Measurements from ENCODE around the gene JPT2. TPM values are rescaled to one million over a fixed set of nuclear protein-coding genes. Genes with fewer than 3 reads are reported as not detected.
A peak's percentile ranks its signal among the peaks of the same experiment; 100 is the strongest.
"Not testable (repeated sequence)": the region's sequence is repeated elsewhere in the genome, so short reads cannot be mapped to it uniquely, and the experiment has no call there.

Gene JPT2
- total and polyA plus RNA-seq, 8 donors: 13.4 to 118 (median 37.1) TPM

GRCh38 chr16:1698680-1699079, 20.6 kb downstream of the JPT2 start:
- intact Hi-C loops (cut with DNase I; ENCODE audit: low total_unique reads): no loop called here
- 86 to 93% (median 88%) methylated on average over 10 of the region's 10 CpGs for WGBS, 5 donors
- no peak for TF ChIP-seq CTCF (IDR thresholded peaks at IDR 0.05)
- DNase-seq: no peak
- Histone ChIP-seq H3K4me3 (no peak overlapping the region), H3K9me3 (no peaks in the 10 kb centered on the region), H3K36me3 (peaks cover 27 to 89% (median 82%) of the 10 kb centered on the region in 4 donors), H3K27me3 (no peaks in the 10 kb centered on the region), H3K4me1 (peaks cover 0 to 4% (median 4%) of the 10 kb centered on the region in 4 donors), H3K27ac (no peak overlapping the region)

- H3K4me1 ChIP-seq: peaks cover 7 to 17% (median 12%) of the 10 kb centered on the region in 4 donors
- TF ChIP-seq POLR2A (IDR thresholded peaks at IDR 0.05) (no peak), CTCF (IDR thresholded peaks at IDR 0.05) (no peak), POLR2AphosphoS5 (IDR thresholded peaks at IDR 0.05) (no peak), EP300 (IDR thresholded peaks at IDR 0.05) (no peak)
- no peak overlapping the region for H3K27ac ChIP-seq
- H3K4me3 ChIP-seq: no peak overlapping the region
- DNase-seq: no peak
- WGBS, 5 donors: 86 to 97% (median 88%) methylated on average over 3 of the region's 3 CpGs
- H3K9me3 ChIP-seq: no peaks in the 10 kb centered on the region
- H3K27me3 ChIP-seq: no peaks in the 10 kb centered on the region
- H3K36me3 ChIP-seq: peaks cover 21 to 73% (median 66%) of the 10 kb centered on the region in 4 donors
- intact Hi-C loops (cut with DNase I; ENCODE audit: low total_unique reads): no loop called here
Observed at GRCh38 chr16:1700246-1700645, 22.2 kb downstream of the JPT2 start.

- intact Hi-C loops (cut with DNase I; ENCODE audit: low total_unique reads): no loop called here
- 63 to 76% (median 72%) methylated on average over 6 of the region's 6 CpGs for WGBS, 5 donors
Observed at GRCh38 chr16:1701216-1701878, 23.3 kb downstream of the JPT2 start.

GRCh38 chr16:1705324-1705687, 27.2 kb downstream of the JPT2 start:
- 0 to 2% (median 0%) methylated on average over 15 to 16 of the region's 16 CpGs for WGBS, 5 donors
- H3K9me3 ChIP-seq; H3K27me3 ChIP-seq; DNase-seq; intact Hi-C loops (cut with DNase I; ENCODE audit: low total_unique reads): not testable (repeated sequence)
- H3K4me3 ChIP-seq: peak overlapping the region; percentile 83 to 95 (median 92)
- H3K36me3 ChIP-seq: peaks cover 6 to 25% (median 24%) of the 10 kb centered on the region in 4 donors
- peaks cover 20 to 54% (median 45%) of the 10 kb centered on the region in 4 donors for H3K4me1 ChIP-seq
- peak overlapping the region; percentile 87 to 97 (median 94) for H3K27ac ChIP-seq

More at GRCh38 chr16:1701216-1701878, 23.3 kb downstream of the JPT2 start:
- Histone ChIP-seq H3K4me3 (no peak overlapping the region), H3K9me3 (no peaks in the 10 kb centered on the region), H3K36me3 (peaks cover 21 to 63% (median 62%) of the 10 kb centered on the region in 4 donors), H3K4me1 (peaks cover 7 to 17% (median 14%) of the 10 kb centered on the region in 4 donors), H3K27me3 (no peaks in the 10 kb centered on the region), H3K27ac (no peak overlapping the region)
- TF ChIP-seq POLR2AphosphoS5 (IDR thresholded peaks at IDR 0.05) (no peak), POLR2A (IDR thresholded peaks at IDR 0.05) (no peak), EP300 (IDR thresholded peaks at IDR 0.05) (no peak), CTCF (IDR thresholded peaks at IDR 0.05) (no peak)
- DNase-seq: no peak
